22Rv1 (cell line): ENCODE measurements around the gene LMCD1.

ENCODE experiments used
- ZFX ChIP-seq: fragments of 450-650 bp; IDR thresholded peaks from 2 replicates; pipeline ENCODE4 v1.6.1; 2017; ENCODE audit warnings: antibody characterized with exemption, borderline replicate concordance
- TF ChIP-seq, protein P1 (sequence below): fragments of 450-650 bp; IDR thresholded peaks from 2 replicates; pipeline ENCODE4 v1.5.1; 2017; ENCODE audit warnings: mild to moderate bottlenecking

DNA sequence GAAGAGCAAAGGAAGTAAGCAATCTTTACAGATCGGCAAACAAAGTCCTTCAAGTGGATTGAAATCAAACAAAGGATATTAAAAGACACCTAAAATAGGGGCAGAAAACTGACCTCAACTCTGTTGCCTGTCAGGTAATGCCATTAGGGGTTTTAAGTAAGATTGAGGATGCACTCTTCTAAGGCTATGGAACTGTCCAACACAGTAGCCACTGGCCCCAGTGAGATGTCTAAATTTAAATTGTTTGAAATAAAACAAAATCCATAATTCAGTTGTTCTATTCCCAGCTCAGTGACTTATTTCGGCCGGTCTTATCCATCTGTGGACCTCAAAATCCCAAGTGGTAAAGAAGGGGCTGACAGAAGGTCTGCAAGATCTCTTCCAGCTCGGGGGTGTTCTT lies 49.5 kb upstream of the LMCD1 start:
- TF ChIP-seq, protein P1, sequence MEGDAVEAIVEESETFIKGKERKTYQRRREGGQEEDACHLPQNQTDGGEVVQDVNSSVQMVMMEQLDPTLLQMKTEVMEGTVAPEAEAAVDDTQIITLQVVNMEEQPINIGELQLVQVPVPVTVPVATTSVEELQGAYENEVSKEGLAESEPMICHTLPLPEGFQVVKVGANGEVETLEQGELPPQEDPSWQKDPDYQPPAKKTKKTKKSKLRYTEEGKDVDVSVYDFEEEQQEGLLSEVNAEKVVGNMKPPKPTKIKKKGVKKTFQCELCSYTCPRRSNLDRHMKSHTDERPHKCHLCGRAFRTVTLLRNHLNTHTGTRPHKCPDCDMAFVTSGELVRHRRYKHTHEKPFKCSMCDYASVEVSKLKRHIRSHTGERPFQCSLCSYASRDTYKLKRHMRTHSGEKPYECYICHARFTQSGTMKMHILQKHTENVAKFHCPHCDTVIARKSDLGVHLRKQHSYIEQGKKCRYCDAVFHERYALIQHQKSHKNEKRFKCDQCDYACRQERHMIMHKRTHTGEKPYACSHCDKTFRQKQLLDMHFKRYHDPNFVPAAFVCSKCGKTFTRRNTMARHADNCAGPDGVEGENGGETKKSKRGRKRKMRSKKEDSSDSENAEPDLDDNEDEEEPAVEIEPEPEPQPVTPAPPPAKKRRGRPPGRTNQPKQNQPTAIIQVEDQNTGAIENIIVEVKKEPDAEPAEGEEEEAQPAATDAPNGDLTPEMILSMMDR, result no peak
- TF ChIP-seq ZFX, result no peak
